Panc1 (cell line): ENCODE results near the gene KIAA1143.

ENCODE experiments used
- POLR2AphosphoS5 ChIP-seq: IDR thresholded peaks from 2 replicates; pipeline ENCODE4 v1.6.1; 2012; ENCODE audit warnings: mild to moderate bottlenecking, low read depth, low read length, moderate library complexity
- SIN3A ChIP-seq: IDR thresholded peaks from 2 replicates; pipeline ENCODE4 v1.6.1; 2012; ENCODE audit warnings: low read depth, mild to moderate bottlenecking, low read length, moderate library complexity, borderline replicate concordance; ENCODE audit not compliant: insufficient read depth
- TF ChIP-seq, protein P1 (sequence below): fragments of 450-650 bp; IDR thresholded peaks from 2 replicates; pipeline ENCODE4 v1.5.1; 2017; ENCODE audit warnings: mild to moderate bottlenecking

DNA sequence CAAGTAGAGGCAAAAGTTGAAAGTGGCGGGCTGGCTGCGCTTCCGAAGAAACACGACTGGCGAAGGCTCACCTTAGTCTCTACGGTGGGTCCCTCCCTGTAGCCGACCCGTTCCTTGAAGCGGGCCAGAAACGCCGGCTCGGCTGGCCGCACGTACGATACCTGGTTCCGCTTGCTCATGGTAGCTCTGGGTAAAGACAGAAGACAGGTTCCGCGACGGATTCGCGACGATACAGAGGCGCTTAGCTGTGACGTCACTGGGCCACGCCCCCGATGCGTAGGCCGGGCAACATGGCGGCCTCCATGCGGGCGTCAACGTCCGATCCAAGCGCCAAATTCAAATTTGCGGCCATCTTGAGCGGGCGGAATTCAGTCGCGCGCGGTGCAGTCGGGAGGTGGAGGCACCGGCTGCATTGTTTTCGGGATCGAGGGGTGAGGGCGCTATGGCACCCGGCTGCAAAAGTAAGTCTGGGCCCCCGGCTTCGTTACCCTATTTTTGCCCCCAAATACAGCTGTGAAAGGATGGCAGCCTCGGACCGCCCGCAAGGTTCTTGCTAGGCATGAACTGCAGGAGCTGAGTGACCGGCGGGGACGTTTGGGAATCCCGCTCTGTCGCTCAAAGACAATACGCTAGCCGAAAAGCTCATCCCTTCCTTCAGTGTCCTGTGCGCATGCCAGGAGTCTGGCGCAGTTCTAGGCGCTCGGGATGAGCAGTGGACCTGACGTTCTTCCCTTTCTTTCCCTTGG, at the start of gene KIAA1143, which contains the start of gene KIF15:
- TF ChIP-seq, protein P1, sequence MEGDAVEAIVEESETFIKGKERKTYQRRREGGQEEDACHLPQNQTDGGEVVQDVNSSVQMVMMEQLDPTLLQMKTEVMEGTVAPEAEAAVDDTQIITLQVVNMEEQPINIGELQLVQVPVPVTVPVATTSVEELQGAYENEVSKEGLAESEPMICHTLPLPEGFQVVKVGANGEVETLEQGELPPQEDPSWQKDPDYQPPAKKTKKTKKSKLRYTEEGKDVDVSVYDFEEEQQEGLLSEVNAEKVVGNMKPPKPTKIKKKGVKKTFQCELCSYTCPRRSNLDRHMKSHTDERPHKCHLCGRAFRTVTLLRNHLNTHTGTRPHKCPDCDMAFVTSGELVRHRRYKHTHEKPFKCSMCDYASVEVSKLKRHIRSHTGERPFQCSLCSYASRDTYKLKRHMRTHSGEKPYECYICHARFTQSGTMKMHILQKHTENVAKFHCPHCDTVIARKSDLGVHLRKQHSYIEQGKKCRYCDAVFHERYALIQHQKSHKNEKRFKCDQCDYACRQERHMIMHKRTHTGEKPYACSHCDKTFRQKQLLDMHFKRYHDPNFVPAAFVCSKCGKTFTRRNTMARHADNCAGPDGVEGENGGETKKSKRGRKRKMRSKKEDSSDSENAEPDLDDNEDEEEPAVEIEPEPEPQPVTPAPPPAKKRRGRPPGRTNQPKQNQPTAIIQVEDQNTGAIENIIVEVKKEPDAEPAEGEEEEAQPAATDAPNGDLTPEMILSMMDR: no peak
- TF ChIP-seq POLR2AphosphoS5: peak; percentile 71; the same call in 1 of the 2 replicates
- TF ChIP-seq SIN3A: peak; percentile 99
